Small intestine (tissue), 7 donors: Measurements from ENCODE around the gene PRM1. TPM values are rescaled to one million over a fixed set of nuclear protein-coding genes. Genes with fewer than 3 reads are reported as not detected.

Source experiments
- DNase-seq, 2 donors: peaks; one replicate each; pipeline versions ENCODE4 v3.0.0 to v3.0.0-alpha.2; 2013
- FAIRE-seq: peaks from 2 replicates; lab custom pipeline; 2012; peaks lifted over from hg19 to GRCh38; lab: Jason Lieb, UNC
- H3K27ac ChIP-seq, 3 donors: one replicate each; pipeline ENCODE4 v1.5.1; 2013; ENCODE audit warnings: low read length in 2 of 3, mild to moderate bottlenecking in 2 of 3, control low read depth in 1 of 3, inconsistent platforms in 1 of 3, low read depth in 1 of 3, moderate library complexity in 1 of 3
- H3K27me3 ChIP-seq, 3 donors: one replicate each; pipeline ENCODE4 v1.6.1; 2013; ENCODE audit warnings: low read length in 3 of 3, inconsistent platforms in 1 of 3; ENCODE audit not compliant: control insufficient read depth in 3 of 3, insufficient read depth in 3 of 3
- H3K36me3 ChIP-seq, 3 donors: one replicate each; pipeline ENCODE4 v1.6.1; 2013; ENCODE audit warnings: low read length in 3 of 3, inconsistent platforms in 1 of 3, low read depth in 1 of 3, mild to moderate bottlenecking in 1 of 3, moderate library complexity in 1 of 3; ENCODE audit not compliant: control insufficient read depth in 3 of 3, insufficient read depth in 2 of 3
- H3K4me1 ChIP-seq, 3 donors: one replicate each; pipeline ENCODE4 v1.6.1; 2013; ENCODE audit warnings: low read length in 2 of 3, inconsistent platforms in 1 of 3, low read depth in 1 of 3, mild to moderate bottlenecking in 1 of 3, moderate library complexity in 1 of 3; ENCODE audit not compliant: control insufficient read depth in 3 of 3, insufficient read depth in 2 of 3
- H3K4me3 ChIP-seq, 3 donors: one replicate each; pipeline ENCODE4 v1.5.1; 2013; ENCODE audit warnings: low read length in 3 of 3, control low read depth in 1 of 3, inconsistent platforms in 1 of 3, low read depth in 1 of 3, mild to moderate bottlenecking in 1 of 3, moderate library complexity in 1 of 3
- H3K9me3 ChIP-seq, 2 donors: one replicate each; pipeline ENCODE4 v1.6.1; 2013; ENCODE audit warnings: low read depth in 1 of 2, low read length in 1 of 2; ENCODE audit not compliant: control insufficient read depth in 2 of 2, insufficient read depth in 1 of 2
- WGBS, 3 donors: extraction: QIAGEN DNeasy Blood & Tissue Kit; methylation state at CpG; one replicate each; pipeline ENCODE4 v1.1.7; 2013; 5-methylcytosine and 5-hydroxymethylcytosine counted together
- polyA plus RNA-seq, 4 donors: library from polyadenylated mRNA; stranded (reverse) in 3 of 4; unstranded in 1 of 4; fragments of 200-250 nt in 3 of 4; fragments of 120-200 nt in 1 of 4; gene quantifications; one replicate each; pipeline versions ENCODE4 v1.2.1 to v1.2.3, GENCODE V29; 2013
- donor health status: healthy with polysubstance abuse.
- donor health status: control.
- donor health status: control.
- donor health status: Bipolar disorder and iron deficiency.
- donor health status: healthy.

The PRM1 gene
- polyA plus RNA-seq, 4 donors = not detected

DNA sequence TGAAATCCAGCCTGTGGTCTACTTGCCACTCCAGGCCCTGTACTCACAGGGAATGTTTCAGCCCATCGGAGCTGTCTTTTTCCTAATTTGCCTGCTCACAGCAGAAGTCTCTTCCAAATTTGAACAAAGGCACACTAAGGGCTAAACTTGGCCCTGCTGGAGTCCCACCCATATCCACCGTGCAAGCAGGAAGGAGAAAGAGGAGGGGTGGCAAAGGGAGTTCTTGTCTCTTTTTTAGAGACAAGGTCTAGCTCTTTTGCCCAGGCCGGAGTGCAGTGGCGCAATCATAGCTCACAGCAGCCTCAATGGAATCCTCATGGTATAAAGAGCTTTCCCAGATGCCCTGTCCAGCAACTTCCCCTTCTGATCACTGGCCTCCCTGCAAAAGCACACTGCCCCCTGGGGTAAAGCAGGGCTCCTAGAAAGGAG is 2.7 kb upstream of the PRM1 start:
- Histone ChIP-seq H3K4me3 (no peak overlapping the region), H3K27me3 (no peaks in the 10 kb centered on the region), H3K27ac (no peak overlapping the region), H3K9me3 (no peaks in the 10 kb centered on the region), H3K36me3 (no peaks in the 10 kb centered on the region), H3K4me1 (peaks cover 0 to 6% (median 0%) of the 10 kb centered on the region in 3 donors)
- 67 to 80% (median 80%) methylated on average over 4 of the region's 4 CpGs for WGBS, 3 donors
- DNase-seq (no peak), FAIRE-seq (no peak)

DNA sequence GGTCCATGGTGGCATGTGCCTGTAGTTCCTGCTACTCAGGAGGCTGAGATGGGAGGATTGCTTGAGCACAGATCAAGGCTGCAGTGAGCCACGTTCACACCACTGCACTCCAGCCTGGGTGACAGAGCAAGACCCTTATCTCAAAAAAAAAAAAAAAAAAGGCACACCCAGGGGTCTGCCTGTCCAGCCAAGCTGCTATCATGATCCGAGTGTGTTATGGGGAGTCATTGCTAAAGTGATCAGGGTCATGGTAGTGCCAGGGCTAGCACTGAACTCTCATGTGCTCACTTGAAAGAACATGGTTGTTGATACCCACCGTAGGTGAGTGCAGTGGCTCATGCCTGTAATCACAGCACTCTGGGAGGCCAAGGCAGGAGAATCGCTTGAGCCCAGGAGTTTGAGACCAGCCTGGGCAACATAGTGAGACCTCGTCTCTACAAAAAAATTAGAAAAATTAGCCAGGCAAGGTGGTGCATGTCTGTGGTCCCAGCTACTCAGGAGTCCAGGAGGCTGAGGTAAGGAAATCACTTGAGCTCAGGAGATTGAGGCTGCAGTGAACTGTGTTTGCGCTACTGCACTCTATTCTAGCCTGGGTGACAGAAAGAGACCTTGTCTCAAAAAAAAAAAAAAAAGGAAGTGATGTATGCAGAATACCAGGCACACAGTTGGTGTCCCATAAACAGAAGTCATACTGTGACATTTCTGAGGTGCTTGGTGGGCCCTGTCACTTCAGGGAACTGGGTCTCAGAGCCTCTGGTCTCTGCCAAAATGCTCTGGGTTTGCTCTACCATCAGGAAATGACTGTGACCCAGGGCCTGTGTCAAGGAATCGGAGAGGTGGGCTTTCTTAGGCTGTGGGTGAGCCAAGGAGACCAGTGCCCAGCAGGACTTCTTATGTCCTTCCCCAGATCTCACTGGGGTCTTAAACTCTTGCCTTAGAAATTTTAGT is 2.2 kb downstream of the PRM1 start:
- no peaks in the 10 kb centered on the region for H3K36me3 ChIP-seq
- no peak overlapping the region for H3K27ac ChIP-seq
- no peaks in the 10 kb centered on the region for H3K27me3 ChIP-seq
- no peak for DNase-seq
- WGBS, 3 donors = 86 to 87% (median 86%) methylated on average over 7 of the region's 7 CpGs
- no peaks in the 10 kb centered on the region for H3K9me3 ChIP-seq
- no peak for FAIRE-seq
- H3K4me3 ChIP-seq = no peak overlapping the region
- H3K4me1 ChIP-seq = peaks cover 0 to 6% (median 0%) of the 10 kb centered on the region in 3 donors

DNA sequence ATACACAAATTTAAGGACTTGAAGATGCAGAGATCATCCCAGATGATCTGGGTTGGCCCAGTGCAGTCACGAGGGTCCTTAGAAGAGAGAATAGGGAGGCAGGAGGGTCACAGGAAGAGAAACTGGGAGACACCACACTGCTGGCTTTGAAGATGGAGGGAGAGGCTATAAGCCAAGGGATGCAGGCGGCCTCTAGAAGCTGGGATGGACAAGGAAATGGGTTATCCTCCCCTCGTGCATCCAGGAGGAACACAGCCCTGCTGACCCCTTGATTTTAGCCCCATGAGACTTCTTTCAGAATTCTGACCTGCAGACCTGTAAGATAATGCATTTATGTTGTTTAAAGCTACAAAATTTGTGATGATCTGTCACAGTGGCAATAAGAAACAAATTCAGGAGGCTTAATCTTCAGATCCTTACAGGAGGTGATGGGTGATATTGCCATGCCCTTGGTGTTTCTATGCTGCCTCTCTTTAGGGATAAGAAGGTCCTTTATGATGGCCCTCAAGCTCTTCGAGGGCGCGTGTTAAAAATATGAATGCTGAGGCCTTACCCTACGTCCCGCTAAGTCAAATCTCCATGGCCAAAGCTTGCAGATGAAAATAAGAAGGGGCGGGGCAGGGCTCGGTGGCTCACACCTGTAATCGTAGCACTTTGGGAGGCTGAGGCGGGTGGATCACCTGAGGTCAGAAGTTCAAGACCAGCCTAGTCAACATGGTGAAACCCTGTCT is 3.4 kb downstream of the PRM1 start:
- Histone ChIP-seq H3K27ac (no peak overlapping the region), H3K4me3 (no peak overlapping the region), H3K4me1 (peaks cover 0 to 6% (median 0%) of the 10 kb centered on the region in 3 donors), H3K27me3 (no peaks in the 10 kb centered on the region), H3K36me3 (no peaks in the 10 kb centered on the region), H3K9me3 (no peaks in the 10 kb centered on the region)
- no peak for DNase-seq
- FAIRE-seq = no peak
- WGBS, 3 donors = 88 to 91% (median 91%) methylated on average over 12 of the region's 12 CpGs

DNA sequence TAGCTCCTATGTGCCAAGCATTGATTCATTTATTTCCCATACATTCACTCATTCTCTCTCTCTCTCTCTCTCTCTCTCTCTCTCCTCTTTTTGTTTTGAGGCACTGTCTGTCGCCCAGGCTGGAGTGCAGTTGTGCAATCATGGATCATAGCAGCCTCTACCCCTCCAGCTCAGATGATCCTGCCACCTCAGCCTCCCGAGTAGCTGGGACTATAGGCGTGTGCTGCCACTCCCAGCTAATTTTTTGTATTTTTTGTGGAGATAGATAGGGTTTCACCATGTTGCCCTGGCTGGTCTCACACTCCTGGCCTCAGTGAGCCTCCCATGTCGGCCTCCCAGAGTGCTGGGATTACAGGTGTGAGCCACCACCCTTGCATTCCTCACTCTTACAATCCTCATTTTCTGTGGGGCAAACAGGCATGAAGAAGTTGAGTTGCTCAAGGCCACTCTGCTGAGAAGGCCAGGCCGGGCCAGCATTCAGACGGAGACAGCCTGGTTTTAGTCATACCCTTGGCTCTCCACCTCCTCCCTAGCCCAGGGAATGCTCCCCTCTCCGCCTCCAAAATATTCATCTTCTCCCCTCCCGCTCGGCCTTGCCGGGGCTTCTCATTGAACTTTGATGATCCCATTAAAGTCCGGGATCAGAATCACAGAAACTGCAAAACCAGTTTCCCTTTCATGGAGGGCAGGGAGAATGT is 4.1 kb downstream of the PRM1 start:
- Histone ChIP-seq H3K27me3 (no peaks in the 10 kb centered on the region), H3K27ac (no peak overlapping the region), H3K4me3 (no peak overlapping the region), H3K36me3 (no peaks in the 10 kb centered on the region), H3K4me1 (peaks cover 0 to 6% (median 0%) of the 10 kb centered on the region in 3 donors), H3K9me3 (no peaks in the 10 kb centered on the region)
- WGBS, 3 donors = 82 to 86% (median 84%) methylated on average over 11 of the region's 11 CpGs
- no peak for DNase-seq
- no peak for FAIRE-seq

DNA sequence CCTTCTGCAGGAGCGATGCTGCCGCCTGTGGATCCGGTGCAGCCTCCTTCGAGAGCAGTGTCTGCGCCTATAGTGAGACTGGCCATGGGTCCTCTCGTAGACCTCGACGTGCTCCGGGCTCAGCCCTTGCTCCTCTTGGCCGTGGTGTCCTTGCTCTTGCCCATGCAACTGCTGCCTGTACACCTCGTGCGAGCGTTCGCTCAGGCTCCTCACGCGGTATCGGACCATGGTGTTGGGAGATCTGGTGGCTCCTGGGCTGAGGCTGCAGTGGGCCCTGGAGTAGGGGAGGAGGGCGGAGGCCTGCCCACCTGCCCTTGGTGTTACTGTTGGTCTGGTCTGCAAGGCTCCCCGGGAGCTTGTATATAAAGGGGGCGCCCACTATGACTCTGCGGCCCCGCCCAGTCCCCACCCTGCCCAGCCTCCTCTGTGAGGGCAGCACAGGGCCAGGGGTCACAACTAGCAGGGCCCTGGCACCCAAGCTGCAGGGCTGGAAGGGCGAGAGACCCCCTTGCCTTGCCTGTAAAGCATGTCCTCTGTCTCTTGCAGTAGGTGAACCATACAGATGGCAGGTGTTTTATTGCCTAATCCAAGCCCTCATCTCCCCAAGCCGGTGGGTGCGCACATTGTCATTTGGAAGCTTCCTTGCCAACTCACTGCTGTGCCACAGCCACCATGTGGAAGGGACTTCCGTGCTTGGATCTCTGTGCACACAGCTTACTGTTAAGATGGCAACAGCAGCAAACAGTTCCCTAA is 4.8 kb downstream of the PRM1 start, which contains the start of gene PRM2:
Gene PRM2 (minus strand): TSS at position 338 of the 753 bp plus-strand sequence. CDS start 110 bp downstream, at position 228.
- DNase-seq (no peak), FAIRE-seq (no peak)
- 84 to 93% (median 92%) methylated on average over 26 of the region's 26 CpGs for WGBS, 3 donors
- Histone ChIP-seq H3K4me1 (peaks cover 0 to 6% (median 0%) of the 10 kb centered on the region in 3 donors), H3K9me3 (no peaks in the 10 kb centered on the region), H3K27me3 (no peaks in the 10 kb centered on the region), H3K36me3 (no peaks in the 10 kb centered on the region), H3K4me3 (no peak within 1 kb of the TSS), H3K27ac (no peak within 1 kb of the TSS)

DNA sequence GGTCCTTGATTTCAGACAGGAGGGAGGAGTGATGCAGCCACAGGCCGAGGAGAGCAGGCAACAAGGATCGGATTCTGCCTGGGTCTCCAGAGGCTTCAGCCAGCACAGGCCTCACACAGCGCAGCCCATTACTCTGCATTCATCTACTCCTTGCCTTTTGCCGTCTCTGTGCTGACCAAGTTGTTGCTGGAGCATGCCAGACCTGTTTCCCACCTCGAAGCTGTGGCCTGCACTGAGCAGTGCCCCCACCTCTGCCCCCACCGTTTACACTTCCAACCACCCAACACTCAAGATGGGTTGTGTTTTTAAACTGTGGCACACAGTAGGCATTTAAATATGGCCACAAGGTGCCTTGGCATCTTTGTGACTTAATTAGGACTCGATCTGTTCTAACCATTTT is 6.2 kb downstream of the PRM1 start:
- no peak for FAIRE-seq
- Histone ChIP-seq H3K27me3 (no peaks in the 10 kb centered on the region), H3K4me3 (no peak overlapping the region), H3K9me3 (no peaks in the 10 kb centered on the region), H3K36me3 (no peaks in the 10 kb centered on the region), H3K4me1 (peaks cover 0 to 3% (median 0%) of the 10 kb centered on the region in 3 donors), H3K27ac (no peak overlapping the region)
- 91 to 94% (median 92%) methylated on average over 7 of the region's 7 CpGs for WGBS, 3 donors
- DNase-seq = no peak

DNA sequence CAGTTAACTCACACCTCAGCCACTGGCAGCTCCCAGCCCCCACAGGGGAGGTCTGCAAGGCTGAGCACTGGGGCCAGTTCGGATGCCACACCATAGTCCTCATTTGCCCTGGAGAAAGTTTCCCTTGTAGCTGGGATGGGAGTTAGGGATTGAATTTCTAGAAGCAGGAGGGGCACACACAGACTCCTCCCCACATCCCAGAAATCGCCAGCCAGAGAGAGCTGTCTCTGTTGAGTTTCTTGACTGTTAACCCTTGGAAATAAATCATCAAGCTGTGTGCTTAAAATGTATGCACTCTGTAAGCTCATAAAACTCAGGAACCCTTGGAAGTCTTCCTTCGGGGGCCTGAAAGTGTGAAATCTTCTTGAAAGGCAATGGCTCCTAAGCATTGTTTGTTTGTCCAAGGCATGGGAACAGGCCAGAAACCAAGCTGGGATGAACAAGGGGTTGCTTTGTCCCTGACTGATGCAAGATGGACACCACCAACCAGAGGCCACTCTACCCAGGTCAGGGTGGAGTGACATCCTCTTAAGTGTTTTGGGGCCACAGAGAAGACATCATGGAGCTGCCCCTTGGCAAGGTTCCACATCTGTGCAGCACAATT is 7.3 kb downstream of the PRM1 start:
- Histone ChIP-seq H3K4me3 (no peak overlapping the region), H3K27ac (no peak overlapping the region), H3K4me1 (no peaks in the 10 kb centered on the region), H3K36me3 (no peaks in the 10 kb centered on the region), H3K27me3 (no peaks in the 10 kb centered on the region), H3K9me3 (no peaks in the 10 kb centered on the region)
- FAIRE-seq (no peak), DNase-seq (no peak)
- WGBS, 3 donors = 66 to 75% (median 69%) methylated on average over 3 of the region's 3 CpGs
